Activated CD4-positive, alpha-beta T cell treated with anti-CD3 and anti-CD28 coated beads, Interleukin-2, amount 50 U/mL, for 24 hours (primary cell): Measurements from ENCODE around the gene C17orf75.

Experiments
- DNase-seq, 2 donors: peaks; one replicate each; pipeline ENCODE4 v3.0.0-alpha.2; 2020; ENCODE audit warnings: low read depth in 1 of 2, low spot score in 1 of 2

The C17orf75 gene

GRCh38 chr17:32278815-32279214, 63.2 kb downstream of the C17orf75 start:
- DNase-seq: no peak
